ENCODE data around the gene ADCYAP1R1.

ADCYAP1R1 gene

GRCh38 chr7:31043051-31043471, 9.0 kb upstream of the ADCYAP1R1 start:
- no peak for DNase-seq (ENCODE audit: low spot score)

- no peak for DNase-seq (ENCODE audit: low spot score)
Observed at GRCh38 chr7:31044529-31044928, 7.6 kb upstream of the ADCYAP1R1 start.

GRCh38 chr7:31046723-31047122, 5.4 kb upstream of the ADCYAP1R1 start:
- no peak for DNase-seq (ENCODE audit: low spot score)

- DNase-seq (ENCODE audit: low spot score), result no peak
Observed at GRCh38 chr7:31047313-31048146, 4.6 kb upstream of the ADCYAP1R1 start.

- no peak for DNase-seq (ENCODE audit: low spot score)
Observed at GRCh38 chr7:31049005-31049765, 2.9 kb upstream of the ADCYAP1R1 start.

- no peak for DNase-seq (ENCODE audit: low spot score)
Observed at GRCh38 chr7:31052487-31052840, 356 bp downstream of the ADCYAP1R1 start.

GRCh38 chr7:31052841-31053601, 913 bp downstream of the ADCYAP1R1 start:
- DNase-seq (ENCODE audit: low spot score), result no peak

- DNase-seq (ENCODE audit: low spot score), result no peak
Observed at GRCh38 chr7:31053986-31054385, 1.9 kb downstream of the ADCYAP1R1 start.

- no peak for DNase-seq (ENCODE audit: low spot score)
Observed at GRCh38 chr7:31054608-31055278, 2.6 kb downstream of the ADCYAP1R1 start.

- DNase-seq (ENCODE audit: low spot score), result no peak
Observed at GRCh38 chr7:31055471-31055870, 3.4 kb downstream of the ADCYAP1R1 start.

GRCh38 chr7:31056775-31057346, 4.8 kb downstream of the ADCYAP1R1 start:
- no peak for DNase-seq (ENCODE audit: low spot score)

GRCh38 chr7:31058122-31058521, 6.0 kb downstream of the ADCYAP1R1 start:
- no peak for DNase-seq (ENCODE audit: low spot score)

GRCh38 chr7:31058688-31059087, 6.6 kb downstream of the ADCYAP1R1 start:
- no peak for DNase-seq (ENCODE audit: low spot score)

GRCh38 chr7:31059551-31059950, 7.4 kb downstream of the ADCYAP1R1 start:
- no peak for DNase-seq (ENCODE audit: low spot score)

- DNase-seq (ENCODE audit: low spot score), result peak; percentile 41
Observed at GRCh38 chr7:31061185-31061584, 9.1 kb downstream of the ADCYAP1R1 start.

- DNase-seq (ENCODE audit: low spot score), result no peak
Observed at GRCh38 chr7:31062746-31063435, 10.8 kb downstream of the ADCYAP1R1 start.

GRCh38 chr7:31065021-31065593, 13.0 kb downstream of the ADCYAP1R1 start:
- DNase-seq (ENCODE audit: low spot score), result no peak

GRCh38 chr7:31065840-31066239, 13.7 kb downstream of the ADCYAP1R1 start:
- no peak for DNase-seq (ENCODE audit: low spot score)

GRCh38 chr7:31066516-31067130, 14.5 kb downstream of the ADCYAP1R1 start:
- DNase-seq (ENCODE audit: low spot score), result no peak

- DNase-seq (ENCODE audit: low spot score), result no peak
Observed at GRCh38 chr7:31067491-31067890, 15.4 kb downstream of the ADCYAP1R1 start.

Data from HuH-7 (cell line).